Gastrocnemius medialis (tissue), 4 donors: ENCODE measurements around the gene PPM1E. TPM values are rescaled to one million over a fixed set of nuclear protein-coding genes. Genes with fewer than 3 reads are reported as not detected.

Experiments
- ATAC-seq, 2 donors: fragments of 150-250 bp; one replicate each; pipeline ENCODE4 v1.9.1; 2016
- DNase-seq, 2 donors: peaks; one replicate each; pipeline ENCODE4 v3.0.0-alpha.2; 2019
- H3K27ac ChIP-seq, 4 donors: fragments of 200-600 bp; sonication (generic); 1 replicate in 1 of 4; 2 replicates in 3 of 4; pipeline ENCODE4 v1.5.1; 2016 to 2018; ENCODE audit warnings: mild to moderate bottlenecking in 2 of 4, moderate library complexity in 1 of 4
- H3K27me3 ChIP-seq, 3 donors: fragments of 200-600 bp; sonication (generic) in 2 of 3; 1 replicate in 1 of 3; 2 replicates in 2 of 3; pipeline versions ENCODE4 v1.5.1 to v1.6.0; 2016 to 2019; ENCODE audit warnings: mild to moderate bottlenecking in 1 of 3, moderate library complexity in 1 of 3
- H3K36me3 ChIP-seq, 2 donors: fragments of 200-600 bp; sonication (generic) in 1 of 2; one replicate each; pipeline ENCODE4 v1.5.1; 2017 to 2018
- H3K4me1 ChIP-seq, 2 donors: fragments of 200-600 bp; sonication (generic) in 1 of 2; one replicate each; pipeline ENCODE4 v1.5.1; 2016 to 2017; ENCODE audit warnings: mild to moderate bottlenecking in 2 of 2
- H3K4me3 ChIP-seq, 4 donors: fragments of 200-600 bp; sonication (generic) in 3 of 4; 1 replicate in 1 of 4; 2 replicates in 3 of 4; pipeline ENCODE4 v1.5.1; 2016 to 2019; ENCODE audit warnings: mild to moderate bottlenecking in 2 of 4
- H3K9me3 ChIP-seq, 3 donors: fragments of 200-600 bp; sonication (generic) in 2 of 3; 1 replicate in 1 of 3; 2 replicates in 2 of 3; pipeline ENCODE4 v1.5.1; 2016 to 2019
- POLR2A ChIP-seq, 2 donors: fragments of 450-650 bp; IDR thresholded peaks; one replicate each; pipeline ENCODE4 v1.6.1; 2017; ENCODE audit warnings: antibody characterized with exemption in 2 of 2, mild to moderate bottlenecking in 2 of 2, moderate library complexity in 2 of 2
- in situ Hi-C, 4 donors: fragments of 200-750 bp; cut with MboI; loops; one replicate each; pipeline versions ENCODE4 v1.15.0 to v1.8.0; 2017; ENCODE audit warnings: low sequenced_read_pairs in 4 of 4
- intact Hi-C: fragments of 100-400 bp; cut with DNase I; formaldehyde crosslinking; loops from one replicate; pipeline ENCODE4 v1.15.1; 2023; ENCODE audit warnings: low total_unique reads
- total RNA-seq, 4 donors: library from RNA; depleted of rRNA; stranded (reverse); fragments of >200 nt; gene quantifications; one replicate each; pipeline versions ENCODE4 v1.1.0 to v1.2.3, GENCODE V29; 2016
- TF ChIP-seq, protein P1 (sequence below), 5 experiments: fragments of 450-650 bp in 3 of 5; fragments of 200-600 bp in 2 of 5; sonication (generic) in 2 of 5; IDR thresholded peaks in 4 of 5; conservative IDR thresholded peaks in 1 of 5; 1 replicate in 4 of 5; 2 replicates in 1 of 5; pipeline ENCODE4 v1.5.1; 2016 to 2019; ENCODE audit warnings: antibody characterized with exemption in 5 of 5, mild to moderate bottlenecking in 3 of 5, moderate library complexity in 3 of 5

Gene PPM1E
- total RNA-seq, 4 donors from 2014 or later: 0.04 to 0.07 TPM; not detected in 2

DNA sequence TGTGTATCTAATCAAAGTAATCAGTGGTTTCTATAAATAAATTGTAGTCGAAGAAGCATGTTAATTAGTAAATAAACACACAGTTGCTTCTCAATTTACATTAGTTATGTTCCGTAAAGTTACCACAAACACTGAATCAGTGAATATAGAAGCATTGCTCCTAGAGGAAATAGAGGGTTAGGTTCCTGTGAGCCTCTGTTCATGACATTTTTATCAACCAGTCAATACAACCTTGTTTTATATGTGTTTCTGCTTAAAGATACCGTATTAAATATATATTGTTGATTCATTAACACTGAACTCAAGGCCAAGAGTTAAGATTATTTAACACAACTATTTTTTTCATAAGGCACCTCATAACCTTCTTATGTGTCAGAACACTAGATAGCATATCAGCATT lies 134.3 kb downstream of the PPM1E start:
- Histone ChIP-seq H3K27me3 (peaks cover 0 to 4% (median 0%) of the 10 kb centered on the region in 3 donors), H3K9me3 (no peaks in the 10 kb centered on the region), H3K27ac (no peak overlapping the region), H3K36me3 (no peaks in the 10 kb centered on the region), H3K4me1 (no peaks in the 10 kb centered on the region), H3K4me3 (no peak overlapping the region)
- TF ChIP-seq POLR2A (IDR thresholded peaks at IDR 0.05): no peak
- intact Hi-C loops: no loop called here
- in situ Hi-C loops: no loop called here
- no peak for ATAC-seq
- DNase-seq: no peak

- no peaks in the 10 kb centered on the region for H3K9me3 ChIP-seq
- in situ Hi-C loops: no loop called here
- intact Hi-C loops: no loop called here
These were observed 143.5 kb downstream of the PPM1E start for GRCh38 chr17:58899191-58899590.

GRCh38 chr17:58902322-58902721 lies 146.7 kb downstream of the PPM1E start:
- no peaks in the 10 kb centered on the region for H3K9me3 ChIP-seq
- in situ Hi-C loops: no loop called here

More at GRCh38 chr17:58899191-58899590, 143.5 kb downstream of the PPM1E start:
- Histone ChIP-seq H3K27ac (no peak overlapping the region), H3K27me3 (no peaks in the 10 kb centered on the region), H3K36me3 (no peaks in the 10 kb centered on the region), H3K4me1 (no peaks in the 10 kb centered on the region), H3K4me3 (no peak overlapping the region)
- ATAC-seq (no peak), DNase-seq (no peak)
- no peak for TF ChIP-seq POLR2A (IDR thresholded peaks at IDR 0.05)
- TF ChIP-seq, protein P1, sequence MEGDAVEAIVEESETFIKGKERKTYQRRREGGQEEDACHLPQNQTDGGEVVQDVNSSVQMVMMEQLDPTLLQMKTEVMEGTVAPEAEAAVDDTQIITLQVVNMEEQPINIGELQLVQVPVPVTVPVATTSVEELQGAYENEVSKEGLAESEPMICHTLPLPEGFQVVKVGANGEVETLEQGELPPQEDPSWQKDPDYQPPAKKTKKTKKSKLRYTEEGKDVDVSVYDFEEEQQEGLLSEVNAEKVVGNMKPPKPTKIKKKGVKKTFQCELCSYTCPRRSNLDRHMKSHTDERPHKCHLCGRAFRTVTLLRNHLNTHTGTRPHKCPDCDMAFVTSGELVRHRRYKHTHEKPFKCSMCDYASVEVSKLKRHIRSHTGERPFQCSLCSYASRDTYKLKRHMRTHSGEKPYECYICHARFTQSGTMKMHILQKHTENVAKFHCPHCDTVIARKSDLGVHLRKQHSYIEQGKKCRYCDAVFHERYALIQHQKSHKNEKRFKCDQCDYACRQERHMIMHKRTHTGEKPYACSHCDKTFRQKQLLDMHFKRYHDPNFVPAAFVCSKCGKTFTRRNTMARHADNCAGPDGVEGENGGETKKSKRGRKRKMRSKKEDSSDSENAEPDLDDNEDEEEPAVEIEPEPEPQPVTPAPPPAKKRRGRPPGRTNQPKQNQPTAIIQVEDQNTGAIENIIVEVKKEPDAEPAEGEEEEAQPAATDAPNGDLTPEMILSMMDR (IDR thresholded peaks at IDR 0.05 in 4 of 5, conservative IDR thresholded peaks at IDR 0.05 in 1 of 5): no peak

GRCh38 chr17:58911741-58912343 lies 156.2 kb downstream of the PPM1E start:
- no peaks in the 10 kb centered on the region for H3K4me1 ChIP-seq
- no peak overlapping the region for H3K4me3 ChIP-seq
- TF ChIP-seq, protein P1 (IDR thresholded peaks at IDR 0.05 in 4 of 5, conservative IDR thresholded peaks at IDR 0.05 in 1 of 5): no peak
- TF ChIP-seq POLR2A (IDR thresholded peaks at IDR 0.05): no peak
- in situ Hi-C loops (no loop called here), intact Hi-C loops (no loop called here)
- no peaks in the 10 kb centered on the region for H3K36me3 ChIP-seq
- no peaks in the 10 kb centered on the region for H3K9me3 ChIP-seq
- no peak overlapping the region for H3K27ac ChIP-seq
- H3K27me3 ChIP-seq: no peaks in the 10 kb centered on the region
- DNase-seq (no peak), ATAC-seq (no peak)

More at GRCh38 chr17:58902322-58902721, 146.7 kb downstream of the PPM1E start:
- ATAC-seq: no peak
- intact Hi-C loops: no loop called here
- Histone ChIP-seq H3K4me3 (no peak overlapping the region), H3K27ac (no peak overlapping the region), H3K27me3 (no peaks in the 10 kb centered on the region), H3K4me1 (no peaks in the 10 kb centered on the region), H3K36me3 (no peaks in the 10 kb centered on the region)
- TF ChIP-seq, protein P1 (IDR thresholded peaks at IDR 0.05 in 4 of 5, conservative IDR thresholded peaks at IDR 0.05 in 1 of 5): no peak
- no peak for TF ChIP-seq POLR2A (IDR thresholded peaks at IDR 0.05)
- no peak for DNase-seq

GRCh38 chr17:58913552-58913951 lies 157.9 kb downstream of the PPM1E start:
- Histone ChIP-seq H3K9me3 (no peaks in the 10 kb centered on the region), H3K36me3 (no peaks in the 10 kb centered on the region), H3K27ac (no peak overlapping the region), H3K27me3 (no peaks in the 10 kb centered on the region), H3K4me1 (no peaks in the 10 kb centered on the region), H3K4me3 (no peak overlapping the region)
- ATAC-seq: no peak
- intact Hi-C loops: no loop called here
- TF ChIP-seq, protein P1 (IDR thresholded peaks at IDR 0.05 in 4 of 5, conservative IDR thresholded peaks at IDR 0.05 in 1 of 5): no peak
- no peak for TF ChIP-seq POLR2A (IDR thresholded peaks at IDR 0.05)
- in situ Hi-C loops: no loop called here
- no peak for DNase-seq
